ENCODE results near the gene NUCB2. TPM values are rescaled to one million over a fixed set of nuclear protein-coding genes. Genes with fewer than 3 reads are reported as not detected.

NUCB2 gene
- polyA plus RNA-seq, 1 of the 3 experiments (the other 2 are of a cell fraction): 25.0 TPM

- Histone ChIP-seq H3K79me2 (ENCODE audit: insufficient read depth) (no peaks in the 10 kb centered on the region), H3K9me3 (no peaks in the 10 kb centered on the region), H3K4me3 (ENCODE audit: low read depth in 2 of 2, low read length in 1 of 2) (no peak overlapping the region), H3K36me3 (replicated peaks in 1 of 2; ENCODE audit: control insufficient read depth in 1 of 2, insufficient read depth in 2 of 2, low read length in 1 of 2) (peaks cover 4 to 14% of the 10 kb centered on the region in 2 experiments), H4K20me1 (ENCODE audit: insufficient read depth) (no peaks in the 10 kb centered on the region), H3K4me2 (no peak overlapping the region), H3K27me3 (ENCODE audit: insufficient read depth) (no peaks in the 10 kb centered on the region), H3F3A (replicated peaks; ENCODE audit: insufficient read depth) (peaks cover 4% of the 10 kb centered on the region), H2AFZ (ENCODE audit: low read depth) (no peak overlapping the region), H3K4me1 (ENCODE audit: control insufficient read depth in 1 of 2, insufficient read depth in 2 of 2, low read depth in 1 of 2, low read length in 1 of 2) (no peaks in the 10 kb centered on the region), H3K27ac (ENCODE audit: low read depth in 2 of 2, low read length in 1 of 2) (no peak overlapping the region), H3K9me2 (no peaks in the 10 kb centered on the region), H3K9ac (no peak overlapping the region)
- no peak for DNase-seq
- TF ChIP-seq RFX5 (IDR thresholded peaks at IDR 0.05; ENCODE audit: low read length): no peak
- no peak for TF ChIP-seq ELF1 (IDR thresholded peaks at IDR 0.05)
- no peak for TF ChIP-seq RCOR1 (IDR thresholded peaks at IDR 0.05; ENCODE audit: low read length)
- TF ChIP-seq GATA2 (CRISPR knock-in tag; IDR thresholded peaks at IDR 0.05): no peak
- no peak for TF ChIP-seq ZBTB33 (IDR thresholded peaks at IDR 0.05; ENCODE audit: borderline replicate concordance, low read depth)
- no peak for TF ChIP-seq RXRA (IDR thresholded peaks at IDR 0.05; ENCODE audit: borderline replicate concordance, low read depth)
- no peak for TF ChIP-seq TAF1 (IDR thresholded peaks at IDR 0.05; ENCODE audit: borderline replicate concordance, low read depth, low read length)
- ChIA-PET CTCF (interaction anchor here (1.0 kb wide), 1 partner anchor 95 kb away, joined by 3 read pairs; the partner anchor contains the start of gene KCNJ11), POLR2A (no interaction called here)
- WGBS (ENCODE audit: low lambda C conversion rate): 74% methylated on average over 1 of the region's 1 CpG
Observed at GRCh38 chr11:17293311-17293710, 16.8 kb downstream of the NUCB2 start.

DNA sequence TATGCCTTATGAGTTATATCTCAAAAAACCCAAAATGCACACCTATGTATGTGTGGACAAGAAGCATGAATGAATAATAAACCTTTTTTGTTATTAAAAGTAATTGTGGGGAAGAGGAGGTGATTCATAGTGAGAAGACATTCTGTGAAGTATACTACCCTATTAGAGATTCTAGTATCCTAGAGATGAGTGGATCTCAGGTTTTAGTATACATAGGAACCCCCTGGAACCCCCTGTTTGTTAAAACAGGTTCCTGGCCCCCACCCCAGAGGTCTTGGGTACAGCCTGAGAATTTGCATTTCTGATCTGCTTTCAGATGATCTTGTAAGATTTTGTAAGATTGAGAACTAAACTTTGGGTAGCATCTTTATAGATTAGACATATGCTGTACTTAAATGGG is 17.5 kb downstream of the NUCB2 start:
- ChIA-PET CTCF (no interaction called here), POLR2A (no interaction called here)

More for the DNA sequence above, 17.5 kb downstream of the NUCB2 start:
- Histone ChIP-seq H4K20me1 (ENCODE audit: insufficient read depth) (no peaks in the 10 kb centered on the region), H2AFZ (ENCODE audit: low read depth) (no peak overlapping the region), H3K4me1 (ENCODE audit: control insufficient read depth in 1 of 2, insufficient read depth in 2 of 2, low read depth in 1 of 2, low read length in 1 of 2) (no peaks in the 10 kb centered on the region), H3K9ac (no peak overlapping the region), H3K79me2 (ENCODE audit: insufficient read depth) (no peaks in the 10 kb centered on the region), H3K9me2 (no peaks in the 10 kb centered on the region), H3K4me3 (ENCODE audit: low read depth in 2 of 2, low read length in 1 of 2) (no peak overlapping the region), H3K27ac (ENCODE audit: low read depth in 2 of 2, low read length in 1 of 2) (no peak overlapping the region), H3K27me3 (ENCODE audit: insufficient read depth) (no peaks in the 10 kb centered on the region), H3K9me3 (no peaks in the 10 kb centered on the region), H3K4me2 (no peak overlapping the region), H3F3A (replicated peaks; ENCODE audit: insufficient read depth) (peaks cover 4% of the 10 kb centered on the region), H3K36me3 (replicated peaks in 1 of 2; ENCODE audit: control insufficient read depth in 1 of 2, insufficient read depth in 2 of 2, low read length in 1 of 2) (peaks cover 4 to 14% of the 10 kb centered on the region in 2 experiments)
- DNase-seq: no peak
- TF ChIP-seq YY1 (IDR thresholded peaks at IDR 0.05; ENCODE audit: low read depth) (no peak), RAD21 (IDR thresholded peaks at IDR 0.05; ENCODE audit: low read length) (no peak), GABPA (IDR thresholded peaks at IDR 0.05; ENCODE audit: low read depth) (no peak), RXRA (IDR thresholded peaks at IDR 0.05; ENCODE audit: borderline replicate concordance, low read depth) (no peak), ZBTB33 (IDR thresholded peaks at IDR 0.05; ENCODE audit: borderline replicate concordance, low read depth) (no peak), SMC3 (IDR thresholded peaks at IDR 0.05; ENCODE audit: low read depth, low read length) (no peak), GATA2 (CRISPR knock-in tag; IDR thresholded peaks at IDR 0.05) (no peak), NRF1 (IDR thresholded peaks at IDR 0.05; ENCODE audit: low read depth, low read length) (no peak), SIN3A (IDR thresholded peaks at IDR 0.05; ENCODE audit: borderline replicate concordance, low read depth, low read length) (no peak), NFIC (IDR thresholded peaks at IDR 0.05; ENCODE audit: borderline replicate concordance) (no peak)
- TF ChIP-seq, protein P1, sequence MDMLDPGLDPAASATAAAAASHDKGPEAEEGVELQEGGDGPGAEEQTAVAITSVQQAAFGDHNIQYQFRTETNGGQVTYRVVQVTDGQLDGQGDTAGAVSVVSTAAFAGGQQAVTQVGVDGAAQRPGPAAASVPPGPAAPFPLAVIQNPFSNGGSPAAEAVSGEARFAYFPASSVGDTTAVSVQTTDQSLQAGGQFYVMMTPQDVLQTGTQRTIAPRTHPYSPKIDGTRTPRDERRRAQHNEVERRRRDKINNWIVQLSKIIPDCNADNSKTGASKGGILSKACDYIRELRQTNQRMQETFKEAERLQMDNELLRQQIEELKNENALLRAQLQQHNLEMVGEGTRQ (IDR thresholded peaks at IDR 0.05; ENCODE audit: borderline replicate concordance, low read depth, low read length): no peak
- TF ChIP-seq, protein P2, sequence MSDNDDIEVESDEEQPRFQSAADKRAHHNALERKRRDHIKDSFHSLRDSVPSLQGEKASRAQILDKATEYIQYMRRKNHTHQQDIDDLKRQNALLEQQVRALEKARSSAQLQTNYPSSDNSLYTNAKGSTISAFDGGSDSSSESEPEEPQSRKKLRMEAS (IDR thresholded peaks at IDR 0.05; ENCODE audit: low read depth): no peak

Data from SK-N-SH (cell line).